H9 (cell line): Measurements from ENCODE around the gene RNF181. TPM values are rescaled to one million over a fixed set of nuclear protein-coding genes. Genes with fewer than 3 reads are reported as not detected.

Source experiments
- DNase-seq: peaks from one replicate; pipeline ENCODE4 v3.0.0-alpha.2; 2017
- H2AFZ ChIP-seq: one replicate; pipeline ENCODE4 v1.6.1; 2013; ENCODE audit warnings: mild to moderate bottlenecking, low read length, control low read depth, moderate library complexity
- H2AK5ac ChIP-seq: 2 replicates; pipeline ENCODE4 v1.6.1; 2013; ENCODE audit warnings: low read length, control low read depth, mixed read lengths; ENCODE audit not compliant: insufficient read length
- H2BK120ac ChIP-seq: one replicate; pipeline ENCODE4 v1.6.1; 2013; ENCODE audit warnings: low read depth, mild to moderate bottlenecking, low read length, control low read depth, inconsistent platforms; ENCODE audit not compliant: poor library complexity, severe bottlenecking
- H2BK12ac ChIP-seq: 2 replicates; pipeline ENCODE4 v1.6.1; 2013; ENCODE audit warnings: low read length, control low read depth, mixed read lengths, low read depth; ENCODE audit not compliant: insufficient read length
- H2BK15ac ChIP-seq: 2 replicates; pipeline ENCODE4 v1.6.1; 2013; ENCODE audit warnings: low read depth, low read length, control low read depth
- H2BK20ac ChIP-seq: one replicate; pipeline ENCODE4 v1.6.1; 2013; ENCODE audit warnings: low read depth, mild to moderate bottlenecking, low read length, control low read depth, inconsistent platforms; ENCODE audit not compliant: poor library complexity, severe bottlenecking
- H2BK5ac ChIP-seq: 2 replicates; pipeline ENCODE4 v1.6.1; 2013; ENCODE audit warnings: low read length, control low read depth, mixed read lengths; ENCODE audit not compliant: insufficient read length
- H3K14ac ChIP-seq: 2 replicates; pipeline ENCODE4 v1.6.1; 2013; ENCODE audit warnings: low read length, control low read depth; ENCODE audit not compliant: insufficient read depth
- H3K18ac ChIP-seq: 2 replicates; pipeline ENCODE4 v1.6.1; 2013; ENCODE audit warnings: low read depth, mild to moderate bottlenecking, mixed read lengths, low read length, control low read depth; ENCODE audit not compliant: insufficient read length
- H3K23ac ChIP-seq: 2 replicates; pipeline ENCODE4 v1.6.1; 2013; ENCODE audit warnings: low read length, control low read depth, mixed read lengths, low read depth; ENCODE audit not compliant: insufficient read length
- H3K23me2 ChIP-seq: 2 replicates; pipeline ENCODE4 v1.6.1; 2013; ENCODE audit warnings: low read depth, mild to moderate bottlenecking, mixed read lengths, low read length, control low read depth; ENCODE audit not compliant: insufficient read length, poor library complexity, severe bottlenecking
- H3K27ac ChIP-seq: 2 replicates; pipeline ENCODE4 v1.5.1; 2013; ENCODE audit warnings: low read length, control low read depth, mixed read lengths, low read depth; ENCODE audit not compliant: insufficient read length
- H3K27me3 ChIP-seq: 2 replicates; pipeline ENCODE4 v1.6.1; 2013; ENCODE audit warnings: low read length, control low read depth, inconsistent platforms; ENCODE audit not compliant: insufficient read depth
- H3K4ac ChIP-seq: 2 replicates; pipeline ENCODE4 v1.6.1; 2013; ENCODE audit warnings: low read depth, mild to moderate bottlenecking, control low read depth, inconsistent platforms, low read length, moderate library complexity
- H3K4me1 ChIP-seq: 2 replicates; pipeline ENCODE4 v1.6.1; 2013; ENCODE audit warnings: low read length, control low read depth, inconsistent platforms; ENCODE audit not compliant: insufficient read depth
- H3K4me2 ChIP-seq: 2 replicates; pipeline ENCODE4 v1.6.1; 2013; ENCODE audit warnings: low read length, control low read depth, mixed read lengths; ENCODE audit not compliant: insufficient read length, insufficient read depth
- H3K56ac ChIP-seq: 2 replicates; pipeline ENCODE4 v1.6.1; 2013; ENCODE audit warnings: low read depth, mild to moderate bottlenecking, mixed read lengths, low read length, control low read depth; ENCODE audit not compliant: insufficient read length
- H3K79me1 ChIP-seq: 2 replicates; pipeline ENCODE4 v1.6.1; 2013; ENCODE audit warnings: low read depth, mild to moderate bottlenecking, moderate library complexity, low read length, control low read depth, inconsistent platforms; ENCODE audit not compliant: insufficient read depth, poor library complexity, severe bottlenecking
- H3K79me2 ChIP-seq: 2 replicates; pipeline ENCODE4 v1.6.1; 2013; ENCODE audit warnings: low read length, control low read depth, inconsistent platforms; ENCODE audit not compliant: insufficient read depth
- H3K9ac ChIP-seq: 2 replicates; pipeline ENCODE4 v1.6.1; 2013; ENCODE audit warnings: low read length, control low read depth, mixed read lengths; ENCODE audit not compliant: insufficient read length; ENCODE audit errors: extremely low read depth
- H3K9me3 ChIP-seq: one replicate; pipeline ENCODE4 v1.6.1; 2013; ENCODE audit warnings: low read depth, low read length, inconsistent platforms; ENCODE audit not compliant: control insufficient read depth
- H3T11ph ChIP-seq: one replicate; pipeline ENCODE4 v1.6.1; 2013; ENCODE audit warnings: mild to moderate bottlenecking, low read length, control low read depth, inconsistent platforms
- H4K20me1 ChIP-seq: one replicate; pipeline ENCODE4 v1.6.1; 2013; ENCODE audit not compliant: control insufficient read depth, insufficient read length, insufficient read depth
- H4K5ac ChIP-seq: 2 replicates; pipeline ENCODE4 v1.6.1; 2013; ENCODE audit warnings: low read depth, mild to moderate bottlenecking, mixed read lengths, low read length, control low read depth; ENCODE audit not compliant: insufficient read length
- H4K8ac ChIP-seq: replicated peaks from 2 replicates; pipeline ENCODE4 v1.6.1; 2013; ENCODE audit warnings: low read length, control low read depth, mixed read lengths, low read depth; ENCODE audit not compliant: insufficient read length
- H4K91ac ChIP-seq: 2 replicates; pipeline ENCODE4 v1.6.1; 2013; ENCODE audit warnings: low read depth, mild to moderate bottlenecking, moderate library complexity, mixed read lengths, low read length, control low read depth; ENCODE audit not compliant: insufficient read length
- H3K27ac Mint-ChIP-seq, 3 experiments: 2 replicates in 2 of 3; 3 replicates in 1 of 3; pipeline ENCODE4 v1.8.0; 2020 to 2021; ENCODE audit warnings: mixed read lengths in 3 of 3, mild to moderate bottlenecking in 1 of 3, moderate library complexity in 1 of 3
- H3K27me3 Mint-ChIP-seq: 2 replicates; pipeline ENCODE4 v1.8.0; 2021; ENCODE audit warnings: low read depth, mild to moderate bottlenecking, moderate library complexity, mixed read lengths
- H3K36me3 Mint-ChIP-seq, 3 experiments: 2 replicates in 2 of 3; 3 replicates in 1 of 3; pipeline ENCODE4 v1.8.0; 2020 to 2021; ENCODE audit warnings: low read depth in 3 of 3, mixed read lengths in 3 of 3; ENCODE audit not compliant: insufficient read depth in 1 of 3
- H3K4me1 Mint-ChIP-seq, 2 experiments: 2 replicates each; pipeline ENCODE4 v1.8.0; 2020; ENCODE audit warnings: mixed read lengths in 2 of 2
- H3K4me3 Mint-ChIP-seq, 2 experiments: 2 replicates in 1 of 2; 3 replicates in 1 of 2; pipeline ENCODE4 v1.8.0; 2020 to 2021; ENCODE audit warnings: mild to moderate bottlenecking in 2 of 2, mixed read lengths in 2 of 2, moderate library complexity in 1 of 2
- H3K9me3 Mint-ChIP-seq, 2 experiments: 2 replicates in 1 of 2; 3 replicates in 1 of 2; pipeline ENCODE4 v1.8.0; 2020; ENCODE audit warnings: mild to moderate bottlenecking in 2 of 2, mixed read lengths in 2 of 2, moderate library complexity in 1 of 2
- WGBS: extraction: QIAGEN DNeasy Blood & Tissue Kit; methylation state at CpG from one replicate; pipeline ENCODE4 v1.1.7; 2013; ENCODE audit warnings: missing lambda C conversion rate, low lambda C conversion rate, mixed read lengths; ENCODE audit not compliant: insufficient read length; ENCODE audit errors: extremely low coverage; 5-methylcytosine and 5-hydroxymethylcytosine counted together
- total RNA-seq: library from RNA; stranded (reverse); gene quantifications from 2 replicates; pipeline ENCODE4 v1.2.1, GENCODE V29; 2021
- TF ChIP-seq, protein P1 (sequence below): fragments of 200-600 bp; sonication (generic); conservative IDR thresholded peaks from 3 replicates; pipeline ENCODE4 v1.8.0; 2021; ENCODE audit warnings: antibody characterized with exemption, mild to moderate bottlenecking

RNF181 gene
- total RNA-seq, 1 experiment from 2014 or later: 122 TPM

DNA sequence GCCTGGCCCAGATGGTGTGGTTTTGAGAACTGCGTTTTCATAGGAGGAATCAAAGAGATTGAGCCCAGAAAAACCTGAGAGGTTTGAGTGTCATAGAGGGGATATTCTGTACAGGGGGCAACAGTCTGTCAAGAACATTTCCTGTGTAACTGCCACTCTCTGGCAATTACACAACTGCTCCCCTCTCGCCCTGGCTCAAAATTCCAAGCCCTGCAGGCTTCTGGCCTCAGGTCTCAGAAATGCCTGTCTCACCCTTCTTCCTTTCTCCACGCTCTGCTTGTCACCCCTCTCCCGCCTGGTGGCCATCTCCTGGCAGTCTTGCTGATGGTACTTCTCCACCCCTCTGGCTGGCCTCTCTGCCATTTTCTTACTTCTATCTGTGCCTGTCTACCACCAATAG lies 7.3 kb upstream of the RNF181 start:
- H2BK12ac ChIP-seq: no peak overlapping the region
- no peak overlapping the region for H2BK120ac ChIP-seq
- H3K4me1 ChIP-seq: no peaks in the 10 kb centered on the region; the same call in 1 of the 2 replicates
- no peak overlapping the region for H4K91ac ChIP-seq
- no peak overlapping the region for H3K14ac ChIP-seq
- peaks cover 5% of the 10 kb centered on the region; the same call in 1 of the 2 replicates for H3K27me3 ChIP-seq
- no peak overlapping the region for H3K18ac ChIP-seq
- H3K56ac ChIP-seq: no peak overlapping the region
- Mint-ChIP-seq H3K27me3 (peaks cover 36% of the 10 kb centered on the region), H3K4me3 (no peak overlapping the region), H3K27ac (no peak overlapping the region), H3K36me3 (no peaks in the 10 kb centered on the region; a peak in 2 of 7 replicates), H3K9me3 (no peaks in the 10 kb centered on the region; a peak in 1 of 5 replicates), H3K4me1 (peaks cover 0 to 2% of the 10 kb centered on the region in 2 experiments; a peak in 1 of 4 replicates)
- H2AFZ ChIP-seq: no peak overlapping the region
- no peak overlapping the region for H3T11ph ChIP-seq
- TF ChIP-seq, protein P1, sequence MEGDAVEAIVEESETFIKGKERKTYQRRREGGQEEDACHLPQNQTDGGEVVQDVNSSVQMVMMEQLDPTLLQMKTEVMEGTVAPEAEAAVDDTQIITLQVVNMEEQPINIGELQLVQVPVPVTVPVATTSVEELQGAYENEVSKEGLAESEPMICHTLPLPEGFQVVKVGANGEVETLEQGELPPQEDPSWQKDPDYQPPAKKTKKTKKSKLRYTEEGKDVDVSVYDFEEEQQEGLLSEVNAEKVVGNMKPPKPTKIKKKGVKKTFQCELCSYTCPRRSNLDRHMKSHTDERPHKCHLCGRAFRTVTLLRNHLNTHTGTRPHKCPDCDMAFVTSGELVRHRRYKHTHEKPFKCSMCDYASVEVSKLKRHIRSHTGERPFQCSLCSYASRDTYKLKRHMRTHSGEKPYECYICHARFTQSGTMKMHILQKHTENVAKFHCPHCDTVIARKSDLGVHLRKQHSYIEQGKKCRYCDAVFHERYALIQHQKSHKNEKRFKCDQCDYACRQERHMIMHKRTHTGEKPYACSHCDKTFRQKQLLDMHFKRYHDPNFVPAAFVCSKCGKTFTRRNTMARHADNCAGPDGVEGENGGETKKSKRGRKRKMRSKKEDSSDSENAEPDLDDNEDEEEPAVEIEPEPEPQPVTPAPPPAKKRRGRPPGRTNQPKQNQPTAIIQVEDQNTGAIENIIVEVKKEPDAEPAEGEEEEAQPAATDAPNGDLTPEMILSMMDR: no peak
- no CpG with 5 or more reads among the region's 4 CpGs for WGBS
- H3K27ac ChIP-seq: no peak overlapping the region
- H3K9me3 ChIP-seq: no peaks in the 10 kb centered on the region
- H3K23me2 ChIP-seq: peaks cover 7% of the 10 kb centered on the region
- no peak overlapping the region for H4K5ac ChIP-seq
- no peak overlapping the region for H4K8ac ChIP-seq
- no peak overlapping the region for H2BK20ac ChIP-seq
- H3K4me2 ChIP-seq: no peak overlapping the region
- no peak for DNase-seq
- H2BK5ac ChIP-seq: no peak overlapping the region
- no peaks in the 10 kb centered on the region for H4K20me1 ChIP-seq
- H2AK5ac ChIP-seq: no peak overlapping the region
- no peak overlapping the region for H3K9ac ChIP-seq
- H3K4ac ChIP-seq: no peak overlapping the region
- H2BK15ac ChIP-seq: no peak overlapping the region
- no peaks in the 10 kb centered on the region for H3K79me2 ChIP-seq
- no peak overlapping the region for H3K23ac ChIP-seq
- no peaks in the 10 kb centered on the region for H3K79me1 ChIP-seq
